Tibial artery (tissue), 4 donors: Measurements from ENCODE around the gene GOLGB1.

Experiments used
- DNase-seq, 2 donors: peaks; one replicate each; pipeline ENCODE4 v3.0.0-alpha.2; 2019
- H3K27ac ChIP-seq, 2 donors: fragments of 200-600 bp; sonication (generic) in 1 of 2; 1 replicate in 1 of 2; 2 replicates in 1 of 2; pipeline ENCODE4 v1.5.1; 2018 to 2019; ENCODE audit warnings: mild to moderate bottlenecking in 1 of 2
- H3K27me3 ChIP-seq, 2 donors: fragments of 200-600 bp; sonication (generic) in 1 of 2; one replicate each; pipeline versions ENCODE4 v1.5.1 to v1.6.0; 2016 to 2019
- H3K36me3 ChIP-seq, 3 donors: fragments of 200-600 bp; sonication (generic) in 2 of 3; one replicate each; pipeline ENCODE4 v1.5.1; 2016 to 2019; ENCODE audit warnings: mild to moderate bottlenecking in 2 of 3
- H3K4me1 ChIP-seq, 4 donors: fragments of 200-600 bp; sonication (generic) in 2 of 4; 1 replicate in 3 of 4; 2 replicates in 1 of 4; pipeline ENCODE4 v1.5.1; 2016 to 2019
- H3K4me3 ChIP-seq, 2 donors: fragments of 200-600 bp; sonication (generic) in 1 of 2; 1 replicate in 1 of 2; 2 replicates in 1 of 2; pipeline ENCODE4 v1.5.1; 2018 to 2019; ENCODE audit warnings: mild to moderate bottlenecking in 2 of 2
- H3K9me3 ChIP-seq, 3 donors: fragments of 200-600 bp; sonication (generic) in 1 of 3; one replicate each; pipeline ENCODE4 v1.5.1; 2016 to 2019
- intact Hi-C: fragments of 100-400 bp; cut with DNase I; formaldehyde crosslinking; loops from one replicate; pipeline ENCODE4 v1.15.0; 2023; ENCODE audit warnings: low total_unique reads
- TF ChIP-seq, protein P1 (sequence below), 2 experiments: fragments of 200-600 bp in 1 of 2; fragments of 450-650 bp in 1 of 2; IDR thresholded peaks; one replicate each; pipeline ENCODE4 v1.5.1; 2017 to 2019; ENCODE audit warnings: antibody characterized with exemption in 2 of 2, mild to moderate bottlenecking in 1 of 2, moderate library complexity in 1 of 2

Gene GOLGB1

DNA sequence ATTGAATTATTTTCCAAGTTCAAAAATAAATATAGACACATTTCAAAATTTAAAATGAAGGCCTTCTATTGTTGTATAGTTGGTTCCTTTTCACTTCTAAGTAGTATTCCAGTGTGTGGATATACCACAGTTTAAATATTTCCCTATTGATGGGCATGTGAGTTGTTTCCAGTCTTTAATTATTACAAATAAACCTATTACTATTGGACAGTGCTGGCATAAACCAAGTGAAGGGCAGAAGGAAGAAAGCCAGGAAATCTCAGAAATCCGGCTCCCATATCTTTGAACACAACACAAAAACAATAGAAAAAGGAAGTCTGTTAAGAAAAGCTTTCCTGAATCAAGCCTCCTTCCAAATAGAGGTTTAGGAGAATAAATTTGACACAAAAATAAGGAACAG is 26.1 kb downstream of the GOLGB1 start:
- intact Hi-C loops = no loop called here
- TF ChIP-seq, protein P1, sequence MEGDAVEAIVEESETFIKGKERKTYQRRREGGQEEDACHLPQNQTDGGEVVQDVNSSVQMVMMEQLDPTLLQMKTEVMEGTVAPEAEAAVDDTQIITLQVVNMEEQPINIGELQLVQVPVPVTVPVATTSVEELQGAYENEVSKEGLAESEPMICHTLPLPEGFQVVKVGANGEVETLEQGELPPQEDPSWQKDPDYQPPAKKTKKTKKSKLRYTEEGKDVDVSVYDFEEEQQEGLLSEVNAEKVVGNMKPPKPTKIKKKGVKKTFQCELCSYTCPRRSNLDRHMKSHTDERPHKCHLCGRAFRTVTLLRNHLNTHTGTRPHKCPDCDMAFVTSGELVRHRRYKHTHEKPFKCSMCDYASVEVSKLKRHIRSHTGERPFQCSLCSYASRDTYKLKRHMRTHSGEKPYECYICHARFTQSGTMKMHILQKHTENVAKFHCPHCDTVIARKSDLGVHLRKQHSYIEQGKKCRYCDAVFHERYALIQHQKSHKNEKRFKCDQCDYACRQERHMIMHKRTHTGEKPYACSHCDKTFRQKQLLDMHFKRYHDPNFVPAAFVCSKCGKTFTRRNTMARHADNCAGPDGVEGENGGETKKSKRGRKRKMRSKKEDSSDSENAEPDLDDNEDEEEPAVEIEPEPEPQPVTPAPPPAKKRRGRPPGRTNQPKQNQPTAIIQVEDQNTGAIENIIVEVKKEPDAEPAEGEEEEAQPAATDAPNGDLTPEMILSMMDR (IDR thresholded peaks at IDR 0.05) = no peak
- no peak for DNase-seq
- peaks cover 77 to 91% (median 78%) of the 10 kb centered on the region in 3 donors for H3K36me3 ChIP-seq
- no peaks in the 10 kb centered on the region for H3K27me3 ChIP-seq
- no peaks in the 10 kb centered on the region for H3K4me1 ChIP-seq
- H3K4me3 ChIP-seq = no peak overlapping the region
- no peaks in the 10 kb centered on the region for H3K9me3 ChIP-seq
- no peak overlapping the region for H3K27ac ChIP-seq

DNA sequence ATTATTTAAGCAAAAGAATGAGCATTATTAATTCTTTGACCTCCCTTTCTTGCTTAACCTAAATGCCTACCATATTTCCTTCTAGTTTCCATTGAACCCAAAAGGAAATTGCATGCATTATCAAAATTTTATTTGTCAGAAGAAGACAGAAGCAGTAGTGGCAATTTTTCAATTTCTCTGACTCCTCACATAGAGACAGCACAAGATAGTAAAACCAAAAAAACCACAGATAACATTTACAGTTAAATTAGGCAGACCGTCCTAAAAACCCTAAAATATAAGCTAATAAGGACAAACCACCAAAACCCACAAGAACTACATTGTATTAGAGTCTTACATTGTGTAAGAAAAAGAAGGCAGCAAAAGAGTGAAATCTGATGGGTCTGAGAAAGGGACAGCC is 27.1 kb downstream of the GOLGB1 start:
- peaks cover 78 to 91% (median 82%) of the 10 kb centered on the region in 3 donors for H3K36me3 ChIP-seq
- no peak for DNase-seq
- no peaks in the 10 kb centered on the region for H3K9me3 ChIP-seq
- no peak overlapping the region for H3K27ac ChIP-seq
- no peaks in the 10 kb centered on the region for H3K27me3 ChIP-seq
- no peak overlapping the region for H3K4me3 ChIP-seq
- no peaks in the 10 kb centered on the region for H3K4me1 ChIP-seq
- TF ChIP-seq, protein P1 (IDR thresholded peaks at IDR 0.05) = no peak
- intact Hi-C loops = no loop called here

GRCh38 chr3:121720163-121720562 is 29.4 kb downstream of the GOLGB1 start:
- Histone ChIP-seq H3K9me3 (no peaks in the 10 kb centered on the region), H3K4me3 (no peak overlapping the region), H3K4me1 (no peaks in the 10 kb centered on the region), H3K27ac (no peak overlapping the region), H3K27me3 (no peaks in the 10 kb centered on the region), H3K36me3 (peaks cover 79 to 98% (median 94%) of the 10 kb centered on the region in 3 donors)
- TF ChIP-seq, protein P1 (IDR thresholded peaks at IDR 0.05) = no peak
- intact Hi-C loops = no loop called here
- no peak for DNase-seq

DNA sequence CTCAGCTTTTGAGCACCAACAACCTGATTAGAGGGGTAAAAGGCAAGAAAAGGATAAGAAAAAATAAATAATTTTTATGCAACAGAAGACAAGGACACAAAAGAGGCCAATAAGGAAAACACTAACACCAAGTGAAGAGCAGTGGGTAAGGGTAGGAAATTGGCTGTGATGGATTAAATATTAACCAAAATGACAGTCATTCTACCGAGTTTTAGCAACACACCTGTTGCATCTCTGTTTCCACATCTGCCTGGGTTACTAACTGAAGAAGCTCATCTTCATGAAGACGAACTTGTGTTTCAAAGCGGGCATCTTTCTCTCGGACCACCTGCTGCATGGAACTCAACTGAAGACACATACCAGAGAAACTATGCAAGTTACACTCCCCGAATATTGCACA is 30.1 kb downstream of the GOLGB1 start:
- intact Hi-C loops = no loop called here
- no peak overlapping the region for H3K27ac ChIP-seq
- TF ChIP-seq, protein P1 (IDR thresholded peaks at IDR 0.05) = no peak
- H3K4me3 ChIP-seq = no peak overlapping the region
- no peak for DNase-seq
- no peaks in the 10 kb centered on the region for H3K9me3 ChIP-seq
- no peaks in the 10 kb centered on the region for H3K27me3 ChIP-seq
- no peaks in the 10 kb centered on the region for H3K4me1 ChIP-seq
- H3K36me3 ChIP-seq = peaks cover 76 to 96% (median 94%) of the 10 kb centered on the region in 3 donors

DNA sequence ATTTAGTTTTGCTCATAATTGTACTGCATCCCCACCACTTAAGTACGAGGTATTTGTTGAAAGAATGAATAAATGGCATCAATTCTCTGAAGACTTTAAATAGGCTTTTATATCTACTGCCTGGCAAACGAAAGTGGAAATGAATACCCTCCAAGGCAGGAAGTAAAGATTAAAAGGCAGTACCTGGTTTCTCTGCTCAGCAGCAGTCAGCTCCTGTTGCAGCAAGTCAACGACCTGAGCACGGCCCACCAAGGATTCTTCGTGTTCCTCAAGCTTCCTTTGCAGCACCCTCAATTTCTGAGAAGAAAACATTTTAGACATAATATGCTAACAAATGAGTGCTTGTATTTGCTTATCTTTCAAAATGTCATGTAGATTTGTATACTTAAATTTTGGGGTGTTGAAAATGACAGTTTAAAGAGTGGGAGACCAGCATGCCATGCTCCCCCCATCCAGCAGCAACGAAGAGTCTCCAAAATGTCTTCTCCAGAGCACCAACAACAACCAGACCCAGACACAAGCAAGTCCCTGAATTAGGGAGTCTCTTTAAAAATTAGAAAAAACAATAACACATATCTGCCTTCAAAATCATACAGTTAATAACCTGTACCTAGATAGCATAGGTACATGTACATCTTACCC is 31.2 kb downstream of the GOLGB1 start:
- no peaks in the 10 kb centered on the region for H3K4me1 ChIP-seq
- H3K27me3 ChIP-seq = no peaks in the 10 kb centered on the region
- intact Hi-C loops = no loop called here
- H3K9me3 ChIP-seq = no peaks in the 10 kb centered on the region
- TF ChIP-seq, protein P1 (IDR thresholded peaks at IDR 0.05) = no peak
- H3K27ac ChIP-seq = no peak overlapping the region
- no peak overlapping the region for H3K4me3 ChIP-seq
- DNase-seq = no peak
- peaks cover 70 to 95% (median 94%) of the 10 kb centered on the region in 3 donors for H3K36me3 ChIP-seq
